Kidney capillary endothelial cell (primary cell): ENCODE results near the gene SH3PXD2B.
"Not testable (repeated sequence)": the region's sequence is repeated elsewhere in the genome, so short reads cannot be mapped to it uniquely, and the experiment has no call there.

Experiments
- DNase-seq: peaks from one replicate; pipeline ENCODE4 v3.0.0-alpha.2; 2018; ENCODE audit warnings: low spot score

The SH3PXD2B gene

GRCh38 chr5:172417983-172418630, 36.2 kb downstream of the SH3PXD2B start:
- no peak for DNase-seq

- no peak for DNase-seq
These were observed 37.0 kb downstream of the SH3PXD2B start for GRCh38 chr5:172417130-172417841.

- no peak for DNase-seq
These were observed 38.7 kb downstream of the SH3PXD2B start for GRCh38 chr5:172415362-172416275.

GRCh38 chr5:172414531-172415361, 39.6 kb downstream of the SH3PXD2B start:
- DNase-seq, result no peak

- no peak for DNase-seq
These were observed 40.6 kb downstream of the SH3PXD2B start for GRCh38 chr5:172413601-172414171.

GRCh38 chr5:172412724-172413286, 41.5 kb downstream of the SH3PXD2B start:
- DNase-seq, result peak; percentile 71

GRCh38 chr5:172411484-172412072, 42.7 kb downstream of the SH3PXD2B start:
- no peak for DNase-seq

GRCh38 chr5:172410662-172411483, 43.5 kb downstream of the SH3PXD2B start:
- DNase-seq, result no peak

GRCh38 chr5:172410160-172410559, 44.2 kb downstream of the SH3PXD2B start:
- no peak for DNase-seq

GRCh38 chr5:172409477-172409876, 44.8 kb downstream of the SH3PXD2B start:
- DNase-seq, result not testable (repeated sequence)

- DNase-seq, result no peak
These were observed 46.5 kb downstream of the SH3PXD2B start for GRCh38 chr5:172407822-172408221.

- DNase-seq, result no peak
These were observed 47.1 kb downstream of the SH3PXD2B start for GRCh38 chr5:172407241-172407691.

GRCh38 chr5:172405226-172406107, 48.9 kb downstream of the SH3PXD2B start:
- DNase-seq, result no peak

GRCh38 chr5:172404746-172405145, 49.6 kb downstream of the SH3PXD2B start:
- no peak for DNase-seq

- no peak for DNase-seq
These were observed 50.5 kb downstream of the SH3PXD2B start for GRCh38 chr5:172403817-172404216.

- no peak for DNase-seq
These were observed 51.0 kb downstream of the SH3PXD2B start for GRCh38 chr5:172403189-172403796.

- no peak for DNase-seq
These were observed 51.7 kb downstream of the SH3PXD2B start for GRCh38 chr5:172402531-172403188.

GRCh38 chr5:172402031-172402430, 52.3 kb downstream of the SH3PXD2B start:
- DNase-seq, result not testable (repeated sequence)
